AG04449 (cell line): ENCODE results near the gene VAV2.
"Not testable (repeated sequence)": the region's sequence is repeated elsewhere in the genome, so short reads cannot be mapped to it uniquely, and the experiment has no call there.

Source experiments
- CTCF ChIA-PET: fragments of 350-600 bp; formaldehyde crosslinking; extraction: SDS; loops from one replicate; lab custom pipeline; 2021; ENCODE audit warnings: antibody characterized with exemption; lab: Yijun Ruan, JAX
- POLR2A ChIA-PET: fragments of 400-600, 350-600 bp; formaldehyde crosslinking; extraction: SDS; loops from one replicate; lab custom pipeline; 2020; ENCODE audit warnings: antibody characterized with exemption, inconsistent platforms; lab: Yijun Ruan, JAX
- DNase-seq: peaks from one replicate; pipeline ENCODE4 v3.0.0-alpha.2; 2010; ENCODE audit warnings: low read depth, low spot score
- H3K4me3 ChIP-seq: 2 replicates; pipeline ENCODE4 v1.5.1; 2011; ENCODE audit warnings: low read depth, mild to moderate bottlenecking, control low read depth, low read length
- TF ChIP-seq, protein P1 (sequence below): IDR thresholded peaks from one replicate; pipeline ENCODE4 v1.5.1; 2011; ENCODE audit warnings: mild to moderate bottlenecking, moderate library complexity, low read length, control low read depth, inconsistent platforms; ENCODE audit not compliant: insufficient read depth; ENCODE audit errors: missing control alignments

Gene VAV2

DNA sequence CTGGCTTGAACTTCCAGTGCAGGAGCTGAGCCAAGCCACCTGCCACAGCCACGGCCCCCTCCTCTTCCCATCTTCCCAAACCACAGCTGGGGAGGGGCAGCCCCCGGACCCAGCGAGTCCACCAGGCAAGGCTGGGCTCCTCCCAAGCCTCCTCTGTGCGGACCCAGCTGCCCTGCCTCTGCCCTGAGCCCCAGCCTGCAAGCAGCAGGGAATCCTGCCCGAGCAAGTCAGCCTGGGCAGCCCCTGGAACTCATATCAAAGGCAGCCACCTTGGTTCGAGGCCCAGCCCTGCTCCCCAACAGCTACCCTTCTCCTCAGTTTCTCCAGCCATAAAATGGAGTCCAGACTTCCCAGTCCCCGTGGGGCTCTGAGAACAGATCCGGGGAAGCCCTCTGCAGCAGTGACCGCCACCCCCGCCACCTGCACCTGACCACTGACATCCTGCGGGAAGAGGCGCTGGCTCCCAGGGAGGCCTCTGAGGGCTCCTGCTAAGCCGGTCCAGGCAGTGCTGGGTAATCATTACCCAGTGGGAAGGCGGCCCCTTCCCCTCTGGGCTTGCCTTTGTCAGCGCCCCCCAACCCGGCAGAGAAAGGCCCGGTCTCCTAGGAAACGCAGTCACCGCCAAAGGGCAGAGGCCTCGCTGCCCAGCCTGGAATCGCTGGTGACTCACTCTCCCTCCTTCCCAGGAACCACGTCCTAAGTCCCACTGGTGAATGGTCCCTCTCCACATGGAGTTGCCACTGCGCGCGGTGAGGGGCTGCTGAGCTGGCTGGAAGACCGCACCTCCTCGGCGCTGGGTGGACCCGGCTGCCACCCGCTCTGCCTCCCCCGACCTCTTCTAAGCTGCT, 1.5 kb downstream of the VAV2 start:
- DNase-seq: peak; percentile 33
- TF ChIP-seq, protein P1, sequence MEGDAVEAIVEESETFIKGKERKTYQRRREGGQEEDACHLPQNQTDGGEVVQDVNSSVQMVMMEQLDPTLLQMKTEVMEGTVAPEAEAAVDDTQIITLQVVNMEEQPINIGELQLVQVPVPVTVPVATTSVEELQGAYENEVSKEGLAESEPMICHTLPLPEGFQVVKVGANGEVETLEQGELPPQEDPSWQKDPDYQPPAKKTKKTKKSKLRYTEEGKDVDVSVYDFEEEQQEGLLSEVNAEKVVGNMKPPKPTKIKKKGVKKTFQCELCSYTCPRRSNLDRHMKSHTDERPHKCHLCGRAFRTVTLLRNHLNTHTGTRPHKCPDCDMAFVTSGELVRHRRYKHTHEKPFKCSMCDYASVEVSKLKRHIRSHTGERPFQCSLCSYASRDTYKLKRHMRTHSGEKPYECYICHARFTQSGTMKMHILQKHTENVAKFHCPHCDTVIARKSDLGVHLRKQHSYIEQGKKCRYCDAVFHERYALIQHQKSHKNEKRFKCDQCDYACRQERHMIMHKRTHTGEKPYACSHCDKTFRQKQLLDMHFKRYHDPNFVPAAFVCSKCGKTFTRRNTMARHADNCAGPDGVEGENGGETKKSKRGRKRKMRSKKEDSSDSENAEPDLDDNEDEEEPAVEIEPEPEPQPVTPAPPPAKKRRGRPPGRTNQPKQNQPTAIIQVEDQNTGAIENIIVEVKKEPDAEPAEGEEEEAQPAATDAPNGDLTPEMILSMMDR: no peak
- ChIA-PET POLR2A (interaction anchor here (1.1 kb wide), 1 partner anchor 35 kb away, joined by 4 read pairs; no protein-coding TSS in a partner anchor), CTCF (interaction anchor here (0.8 to 1.6 kb wide), 6 partner anchors 12 to 208 kb away, joined by 3 to 12 read pairs (median 4); no protein-coding TSS in a partner anchor)
- peak overlapping the region; percentile 86 for H3K4me3 ChIP-seq

DNA sequence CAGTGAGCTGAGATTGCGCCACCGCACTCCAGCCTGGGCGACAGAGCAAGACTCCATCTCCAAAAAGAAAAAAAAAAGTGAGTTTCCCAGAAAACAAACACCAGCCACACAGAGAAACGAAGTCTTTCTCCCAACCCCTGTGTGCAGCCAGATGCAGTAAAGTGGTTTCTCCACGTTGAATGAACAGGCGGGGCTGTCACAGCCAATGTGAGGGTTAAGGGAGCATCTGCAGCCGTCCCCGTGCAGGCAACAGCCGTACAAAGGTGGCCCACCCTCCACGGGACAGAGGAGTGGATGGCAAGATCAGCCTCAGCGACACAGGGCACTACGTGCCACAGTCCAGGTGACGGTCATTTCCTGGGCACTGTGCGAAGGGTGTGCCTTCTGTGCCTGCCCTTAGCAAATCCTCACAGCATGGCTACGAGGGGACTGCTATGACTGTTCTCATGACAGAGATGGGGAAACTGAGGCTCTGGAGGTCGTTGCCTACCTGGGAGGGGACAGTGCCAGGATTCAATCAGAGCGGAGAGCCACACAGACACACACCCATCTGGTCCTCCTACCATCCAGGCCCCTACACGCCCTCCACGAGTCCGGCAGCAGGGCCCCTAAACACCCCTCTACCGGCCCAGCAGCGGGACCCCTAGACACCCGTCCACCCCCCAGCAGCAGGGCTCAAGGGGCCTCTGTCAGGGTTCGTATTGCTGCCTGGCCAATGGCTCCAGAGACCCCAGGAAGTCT, 2.3 kb downstream of the VAV2 start:
- ChIA-PET CTCF (interaction anchor here (0.7 to 1.6 kb wide), 3 partner anchors 196 to 205 kb away, joined by 3 to 12 read pairs (median 3); no protein-coding TSS in a partner anchor), POLR2A (interaction anchor here (0.7 kb wide), 1 partner anchor 35 kb away, joined by 3 read pairs; no protein-coding TSS in a partner anchor)
- DNase-seq: no peak

DNA sequence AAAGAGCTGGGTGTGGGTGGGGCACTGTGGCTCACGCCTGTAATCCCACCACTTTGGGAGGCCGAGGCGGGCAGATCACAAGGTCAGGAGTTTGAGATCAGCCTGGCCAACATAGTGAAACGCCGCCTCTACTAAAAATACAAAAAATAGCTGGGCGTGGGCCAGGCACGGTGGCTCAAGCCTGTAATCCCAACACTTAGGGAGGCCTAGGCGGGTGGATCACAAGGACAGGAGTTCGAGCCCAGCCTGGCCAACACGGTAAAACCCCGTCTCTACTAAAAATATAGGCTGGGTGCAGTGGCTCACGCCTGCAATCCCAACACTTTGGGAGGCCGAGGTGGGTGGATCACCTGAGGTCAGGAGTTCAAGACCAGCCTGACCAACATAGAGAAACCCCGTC, 3.4 kb downstream of the VAV2 start:
- POLR2A ChIA-PET, DNase-seq, H3K4me3 ChIP-seq: not testable (repeated sequence)
- CTCF ChIA-PET: interaction anchor here (0.7 to 2.6 kb wide), 4 partner anchors 13 to 207 kb away, joined by 3 to 10 read pairs (median 3); no protein-coding TSS in a partner anchor

More for the DNA sequence above, 2.3 kb downstream of the VAV2 start:
- H3K4me3 ChIP-seq: peak overlapping the region; percentile 86
- TF ChIP-seq, protein P1: no peak

DNA sequence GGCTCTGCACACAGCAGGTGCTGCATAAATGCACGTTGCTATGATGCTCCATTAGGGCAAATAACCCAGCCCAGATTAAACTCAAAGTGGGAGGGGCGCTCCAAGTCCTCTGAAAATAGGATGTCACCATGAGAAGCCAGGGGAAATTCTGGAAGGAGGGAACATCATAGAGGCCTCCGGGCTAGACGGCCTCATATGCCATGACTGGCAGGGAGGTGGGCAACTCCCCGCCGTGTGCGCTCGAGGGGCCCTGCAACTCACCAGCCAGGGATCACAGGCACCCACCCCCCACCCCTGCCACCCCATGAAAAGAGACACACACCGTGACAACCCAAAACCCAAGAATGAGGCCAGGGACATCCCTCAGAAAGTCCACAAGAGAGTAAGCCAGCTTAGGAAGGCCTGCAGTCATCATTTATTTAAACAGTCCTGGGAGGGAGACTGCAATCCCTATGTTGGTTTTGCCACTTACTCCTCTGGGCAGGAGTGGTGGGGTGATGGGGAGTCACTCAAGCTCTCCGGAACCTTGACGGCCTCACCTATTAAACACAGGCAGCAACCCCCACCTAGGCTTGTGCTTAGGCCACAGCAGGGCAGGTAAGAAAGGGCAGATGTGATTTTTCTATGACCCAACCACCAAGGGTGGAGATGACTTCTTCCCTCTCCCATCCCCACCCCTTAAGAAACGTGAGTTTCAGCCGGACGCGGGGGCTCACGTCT, 4.0 kb downstream of the VAV2 start:
- DNase-seq: no peak
- no peak overlapping the region for H3K4me3 ChIP-seq
- ChIA-PET CTCF (interaction anchor here (0.9 to 2.6 kb wide), 2 partner anchors 12 to 206 kb away, joined by 3 to 10 read pairs; no protein-coding TSS in a partner anchor), POLR2A (no interaction called here)
- TF ChIP-seq, protein P1: no peak

DNA sequence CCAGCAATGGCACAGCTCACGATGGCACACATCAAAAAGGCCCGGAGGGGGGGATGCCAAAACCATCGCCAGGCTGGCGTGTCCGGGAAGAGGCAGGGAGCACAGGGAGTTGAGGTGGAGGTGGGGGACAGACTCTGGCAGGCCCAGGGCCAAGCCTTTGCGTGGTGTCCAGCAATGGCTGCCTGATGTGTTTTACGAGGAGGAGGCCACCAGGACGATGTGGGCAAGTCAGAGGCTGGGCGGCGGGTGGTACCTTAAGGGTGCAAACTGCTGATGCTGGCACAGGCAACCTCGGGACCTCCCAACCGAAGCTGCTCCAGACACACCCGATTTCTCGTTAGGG, 4.7 kb downstream of the VAV2 start:
- TF ChIP-seq, protein P1: no peak
- no peak for DNase-seq
- CTCF ChIA-PET: interaction anchor here (2.6 kb wide), 1 partner anchor 205 kb away, joined by 10 read pairs; no protein-coding TSS in a partner anchor
- POLR2A ChIA-PET: no interaction called here
- H3K4me3 ChIP-seq: no peak overlapping the region

DNA sequence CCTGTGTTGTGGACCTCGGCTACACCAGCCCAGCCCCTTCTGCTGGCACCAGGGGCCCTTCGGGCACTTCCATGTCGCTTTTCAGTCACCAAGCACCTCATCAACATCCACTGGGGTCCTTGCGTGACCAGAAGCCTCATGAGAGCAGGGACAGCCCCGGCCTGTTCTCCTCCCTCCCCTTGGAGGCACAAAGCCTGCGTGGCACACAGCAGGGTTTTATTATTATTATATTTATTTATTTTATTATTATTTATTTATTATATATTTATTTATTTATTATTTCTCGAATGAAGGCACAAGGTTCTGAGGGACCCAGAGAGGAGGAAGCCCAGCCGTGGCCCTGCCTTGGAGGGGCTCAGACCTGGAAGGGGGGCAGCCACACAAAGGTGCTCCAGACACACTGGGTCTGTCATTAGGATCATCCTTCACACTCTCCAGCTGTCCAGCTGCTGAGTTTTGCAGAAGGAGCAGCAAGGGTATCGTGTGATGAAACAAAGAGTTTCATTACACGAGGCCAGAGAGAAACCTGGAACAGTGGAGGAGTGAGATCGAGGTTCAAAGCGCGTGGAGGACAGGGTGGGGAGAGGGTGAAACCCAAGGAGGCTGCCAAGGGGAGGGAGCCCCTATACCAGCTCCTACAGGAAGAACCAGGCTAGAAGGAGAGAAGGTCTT, 5.2 kb downstream of the VAV2 start:
- no peak for DNase-seq
- ChIA-PET CTCF (interaction anchor here (2.6 kb wide), 1 partner anchor 205 kb away, joined by 10 read pairs; no protein-coding TSS in a partner anchor), POLR2A (no interaction called here)
- no peak overlapping the region for H3K4me3 ChIP-seq
- TF ChIP-seq, protein P1: no peak
